ENCODE data around the gene GNB2.
"Not testable (repeated sequence)": the region's sequence is repeated elsewhere in the genome, so short reads cannot be mapped to it uniquely, and the experiment has no call there.

DNA sequence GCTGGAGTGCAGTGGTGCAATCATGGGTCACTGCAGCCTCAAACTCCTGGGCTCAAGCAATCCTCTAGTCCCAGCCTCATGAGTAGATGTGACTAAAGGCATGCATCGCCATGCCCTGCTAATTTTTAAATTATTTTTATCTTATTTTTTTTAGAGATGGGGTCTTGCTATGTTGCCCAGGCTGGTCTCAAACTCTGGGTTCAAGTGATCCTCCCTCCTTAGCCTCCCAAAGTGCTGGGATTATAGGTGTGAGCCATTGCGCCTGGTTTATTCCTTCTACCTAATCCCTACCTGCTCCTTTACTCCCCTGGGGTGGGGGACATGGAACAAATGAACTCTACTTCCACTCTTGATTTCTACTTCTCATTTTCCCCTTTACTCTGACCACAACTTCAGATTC lies 50.8 kb downstream of the GNB2 start:
- TF ChIP-seq CTCF (IDR thresholded peaks at IDR 0.05 in 8 of 11, conservative IDR thresholded peaks at IDR 0.05 in 3 of 11); POLR2A (IDR thresholded peaks at IDR 0.05); POLR2AphosphoS5 (IDR thresholded peaks at IDR 0.05): not testable (repeated sequence)

All from spleen (tissue), 7 donors.